ENCODE results near the gene NFU1.

- TF ChIP-seq CTCF (IDR thresholded peaks at IDR 0.05) (no peak), RAD21 (IDR thresholded peaks at IDR 0.05; ENCODE audit: low read length) (no peak), POLR2AphosphoS5 (IDR thresholded peaks at IDR 0.05; ENCODE audit: low read depth, low read length) (no peak)
Measured at GRCh38 chr2:69434753-69435152, 2.5 kb downstream of the NFU1 start.

Data from SK-N-SH (cell line).